ENCODE results near the gene GCAT. TPM values are rescaled to one million over a fixed set of nuclear protein-coding genes. Genes with fewer than 3 reads are reported as not detected.

GCAT gene
- total RNA-seq, 1 donor from 2014 or later: 25.5 TPM

DNA sequence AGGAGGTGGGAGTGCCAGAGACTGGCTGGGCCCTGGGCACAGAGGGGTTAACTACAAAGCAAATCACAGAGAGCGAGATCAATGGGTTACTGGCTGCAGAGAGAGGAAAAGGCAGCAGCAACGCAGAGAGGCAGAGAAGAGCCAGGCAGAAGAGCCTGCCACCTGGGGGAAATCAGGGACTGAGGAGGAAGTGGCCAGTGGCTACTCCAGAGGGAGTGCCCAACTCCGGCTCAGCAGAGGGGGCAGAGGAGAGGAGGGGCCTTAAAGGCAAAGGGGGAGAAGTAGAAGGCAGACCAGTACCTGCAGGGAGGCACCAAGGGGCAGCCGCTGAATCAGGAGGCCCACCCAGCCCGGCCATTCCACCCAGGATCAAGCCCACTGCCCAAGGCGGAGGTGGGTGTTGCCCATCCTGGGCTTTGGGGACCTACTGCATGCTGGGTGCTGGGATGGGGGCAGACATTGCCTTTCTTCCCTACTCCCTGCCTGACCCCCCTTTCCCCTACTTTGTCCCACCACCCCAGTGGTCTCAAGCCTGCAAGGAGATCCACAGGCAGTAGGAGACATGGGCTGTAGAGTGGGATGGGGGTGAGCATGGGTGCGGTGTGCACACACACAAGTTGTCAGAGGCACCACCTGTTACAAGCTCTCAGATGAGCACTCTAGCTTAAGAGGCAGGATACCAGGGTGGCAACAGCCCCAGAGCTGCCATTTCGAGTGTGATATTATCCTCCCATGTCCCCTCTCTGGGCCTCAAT, 14.5 kb downstream of the GCAT start:
- peaks cover 3% of the 10 kb centered on the region for H3K36me3 Mint-ChIP-seq (ENCODE audit: low read depth)
- H3K4me1 Mint-ChIP-seq (ENCODE audit: low read depth): peaks cover 16% of the 10 kb centered on the region
- intact Hi-C loops (cut with micrococcal nuclease): no loop called here
- no peak for DNase-seq (ENCODE audit: low spot score)
- no peak overlapping the region for H3K27ac Mint-ChIP-seq
- H3K9me3 Mint-ChIP-seq: no peaks in the 10 kb centered on the region
- H3K27me3 Mint-ChIP-seq (ENCODE audit: low read depth): peaks cover 34% of the 10 kb centered on the region
- no peak overlapping the region for H3K4me3 Mint-ChIP-seq (ENCODE audit: low read depth)

DNA sequence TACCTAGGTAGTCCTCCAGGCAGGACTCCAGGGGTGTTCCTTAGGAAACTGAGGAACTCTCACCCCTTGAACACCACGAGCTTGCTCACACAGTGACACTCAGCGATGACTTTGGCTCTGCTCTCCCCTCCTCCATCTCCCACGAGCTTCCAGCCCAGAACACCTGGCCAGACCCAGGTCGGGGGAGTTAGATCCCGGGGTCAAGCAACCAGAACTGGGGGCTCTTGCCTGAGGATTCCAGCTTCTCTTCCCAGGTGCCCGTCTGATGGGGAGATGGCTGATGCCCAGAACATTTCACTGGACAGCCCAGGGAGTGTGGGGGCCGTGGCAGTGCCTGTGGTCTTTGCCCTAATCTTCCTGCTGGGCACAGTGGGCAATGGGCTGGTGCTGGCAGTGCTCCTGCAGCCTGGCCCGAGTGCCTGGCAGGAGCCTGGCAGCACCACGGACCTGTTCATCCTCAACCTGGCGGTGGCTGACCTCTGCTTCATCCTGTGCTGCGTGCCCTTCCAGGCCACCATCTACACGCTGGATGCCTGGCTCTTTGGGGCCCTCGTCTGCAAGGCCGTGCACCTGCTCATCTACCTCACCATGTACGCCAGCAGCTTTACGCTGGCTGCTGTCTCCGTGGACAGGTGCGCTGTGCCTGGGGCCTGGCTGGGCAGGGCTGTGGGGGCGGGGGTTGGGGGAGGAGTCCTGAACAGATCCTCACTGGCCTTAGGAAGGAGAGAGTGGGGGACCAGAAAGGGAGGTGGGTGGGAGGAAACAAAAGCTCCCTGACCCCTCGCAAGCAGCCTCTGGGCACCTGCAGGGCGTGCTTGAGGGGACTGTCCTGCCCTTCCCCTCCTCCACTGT, 15.6 kb downstream of the GCAT start, which contains the start of gene GALR3:
Gene GALR3 (plus strand): TSS at position 249 of the 852 bp plus-strand sequence. CDS start 25 bp downstream, at position 274.
- intact Hi-C loops (cut with micrococcal nuclease): no loop called here
- Mint-ChIP-seq H3K27ac (no peak within 1 kb of the TSS), H3K27me3 (ENCODE audit: low read depth) (peaks cover 34% of the 10 kb centered on the region), H3K4me1 (ENCODE audit: low read depth) (peaks cover 8% of the 10 kb centered on the region), H3K9me3 (no peaks in the 10 kb centered on the region), H3K4me3 (ENCODE audit: low read depth) (peak within 1 kb of the TSS; percentile 58), H3K36me3 (ENCODE audit: low read depth) (peaks cover 3% of the 10 kb centered on the region)
- no peak for DNase-seq (ENCODE audit: low spot score)

DNA sequence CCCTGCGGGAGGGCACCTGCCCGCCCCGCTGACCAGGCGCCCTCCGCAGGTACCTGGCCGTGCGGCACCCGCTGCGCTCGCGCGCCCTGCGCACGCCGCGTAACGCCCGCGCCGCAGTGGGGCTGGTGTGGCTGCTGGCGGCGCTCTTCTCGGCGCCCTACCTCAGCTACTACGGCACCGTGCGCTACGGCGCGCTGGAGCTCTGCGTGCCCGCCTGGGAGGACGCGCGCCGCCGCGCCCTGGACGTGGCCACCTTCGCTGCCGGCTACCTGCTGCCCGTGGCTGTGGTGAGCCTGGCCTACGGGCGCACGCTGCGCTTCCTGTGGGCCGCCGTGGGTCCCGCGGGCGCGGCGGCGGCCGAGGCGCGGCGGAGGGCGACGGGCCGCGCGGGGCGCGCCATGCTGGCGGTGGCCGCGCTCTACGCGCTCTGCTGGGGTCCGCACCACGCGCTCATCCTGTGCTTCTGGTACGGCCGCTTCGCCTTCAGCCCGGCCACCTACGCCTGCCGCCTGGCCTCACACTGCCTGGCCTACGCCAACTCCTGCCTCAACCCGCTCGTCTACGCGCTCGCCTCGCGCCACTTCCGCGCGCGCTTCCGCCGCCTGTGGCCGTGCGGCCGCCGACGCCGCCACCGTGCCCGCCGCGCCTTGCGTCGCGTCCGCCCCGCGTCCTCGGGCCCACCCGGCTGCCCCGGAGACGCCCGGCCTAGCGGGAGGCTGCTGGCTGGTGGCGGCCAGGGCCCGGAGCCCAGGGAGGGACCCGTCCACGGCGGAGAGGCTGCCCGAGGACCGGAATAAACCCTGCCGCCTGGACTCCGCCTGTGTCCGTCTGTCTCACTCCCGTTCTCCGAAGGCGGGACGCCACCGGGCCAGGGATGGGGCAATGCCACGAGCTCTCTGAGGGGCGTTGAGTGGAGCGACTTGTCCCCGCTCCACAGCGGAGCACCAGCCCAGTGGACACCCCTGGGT, 17.2 kb downstream of the GCAT start:
- peaks cover 28% of the 10 kb centered on the region for H3K27me3 Mint-ChIP-seq (ENCODE audit: low read depth)
- H3K9me3 Mint-ChIP-seq: no peaks in the 10 kb centered on the region
- peaks cover 5% of the 10 kb centered on the region for H3K4me1 Mint-ChIP-seq (ENCODE audit: low read depth)
- peak overlapping the region; percentile 74 for H3K4me3 Mint-ChIP-seq (ENCODE audit: low read depth)
- intact Hi-C loops (cut with micrococcal nuclease): no loop called here
- H3K36me3 Mint-ChIP-seq (ENCODE audit: low read depth): peaks cover 7% of the 10 kb centered on the region
- no peak overlapping the region for H3K27ac Mint-ChIP-seq
- DNase-seq (ENCODE audit: low spot score): no peak

DNA sequence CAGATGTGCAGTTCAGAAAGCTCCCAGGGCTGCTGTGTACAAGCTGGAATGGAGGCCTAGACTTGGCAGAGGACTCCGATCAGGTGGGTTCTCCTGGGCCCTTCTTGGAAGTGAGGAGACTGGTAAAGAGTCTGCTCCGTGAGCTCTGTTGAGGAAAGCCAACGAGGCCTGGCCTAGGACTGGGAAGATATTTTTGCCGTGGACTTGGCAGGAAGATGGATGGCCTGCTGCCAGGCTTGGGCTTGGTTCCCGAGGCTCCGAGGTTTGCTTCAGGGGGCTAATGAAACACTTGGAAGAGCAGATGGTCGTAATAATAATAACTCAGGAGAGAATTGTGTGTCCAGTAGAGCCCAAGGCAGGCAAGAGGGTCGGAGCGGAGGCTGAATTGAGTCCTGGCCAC, 19.3 kb downstream of the GCAT start:
- no peak for DNase-seq (ENCODE audit: low spot score)
- peaks cover 12% of the 10 kb centered on the region for H3K36me3 Mint-ChIP-seq (ENCODE audit: low read depth)
- H3K27me3 Mint-ChIP-seq (ENCODE audit: low read depth): peaks cover 14% of the 10 kb centered on the region
- H3K27ac Mint-ChIP-seq: no peak overlapping the region
- intact Hi-C loops (cut with micrococcal nuclease): no loop called here
- H3K4me3 Mint-ChIP-seq (ENCODE audit: low read depth): no peak overlapping the region
- H3K9me3 Mint-ChIP-seq: no peaks in the 10 kb centered on the region
- peaks cover 5% of the 10 kb centered on the region for H3K4me1 Mint-ChIP-seq (ENCODE audit: low read depth)

DNA sequence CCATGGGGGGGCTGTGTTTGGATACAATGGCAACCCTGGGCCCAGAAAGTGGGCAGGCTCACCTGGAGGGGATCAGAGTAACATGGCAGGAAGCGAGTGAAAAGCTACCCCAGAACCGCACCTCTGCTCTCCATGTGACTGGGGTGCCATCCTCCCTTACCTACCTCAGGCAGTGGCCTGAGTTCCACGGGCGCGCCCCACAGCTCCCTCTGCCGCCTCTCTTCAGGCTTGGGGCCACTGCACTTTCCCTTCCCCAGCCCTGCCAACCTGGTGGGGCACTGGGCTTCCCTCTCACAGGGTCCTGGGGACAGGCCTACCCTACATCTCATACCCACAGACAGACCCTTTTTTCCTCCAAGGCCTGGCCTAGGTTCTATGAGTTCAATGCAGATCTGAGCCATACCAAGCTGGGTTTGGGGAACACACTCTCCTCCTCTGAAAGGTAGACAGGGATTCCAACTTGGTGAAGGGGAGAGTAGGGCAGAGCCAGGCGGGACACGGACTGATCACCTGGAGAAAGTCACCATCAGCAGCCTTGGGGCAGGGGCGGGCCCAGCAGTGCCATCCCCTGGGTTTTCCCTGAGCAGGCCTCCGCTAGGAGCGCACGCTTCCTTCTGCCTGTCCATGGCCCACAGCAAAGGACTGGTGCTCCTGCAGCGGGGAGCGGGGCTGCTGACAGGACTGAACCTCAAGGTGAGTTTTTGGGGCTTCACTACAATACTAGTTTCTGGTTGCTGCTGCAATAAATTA, 22.5 kb downstream of the GCAT start:
- no peaks in the 10 kb centered on the region for H3K9me3 Mint-ChIP-seq
- H3K27ac Mint-ChIP-seq: no peak overlapping the region
- DNase-seq (ENCODE audit: low spot score): no peak
- H3K4me3 Mint-ChIP-seq (ENCODE audit: low read depth): no peak overlapping the region
- peaks cover 2% of the 10 kb centered on the region for H3K27me3 Mint-ChIP-seq (ENCODE audit: low read depth)
- intact Hi-C loops (cut with micrococcal nuclease): no loop called here
- H3K36me3 Mint-ChIP-seq (ENCODE audit: low read depth): peaks cover 28% of the 10 kb centered on the region
- peaks cover 2% of the 10 kb centered on the region for H3K4me1 Mint-ChIP-seq (ENCODE audit: low read depth)

DNA sequence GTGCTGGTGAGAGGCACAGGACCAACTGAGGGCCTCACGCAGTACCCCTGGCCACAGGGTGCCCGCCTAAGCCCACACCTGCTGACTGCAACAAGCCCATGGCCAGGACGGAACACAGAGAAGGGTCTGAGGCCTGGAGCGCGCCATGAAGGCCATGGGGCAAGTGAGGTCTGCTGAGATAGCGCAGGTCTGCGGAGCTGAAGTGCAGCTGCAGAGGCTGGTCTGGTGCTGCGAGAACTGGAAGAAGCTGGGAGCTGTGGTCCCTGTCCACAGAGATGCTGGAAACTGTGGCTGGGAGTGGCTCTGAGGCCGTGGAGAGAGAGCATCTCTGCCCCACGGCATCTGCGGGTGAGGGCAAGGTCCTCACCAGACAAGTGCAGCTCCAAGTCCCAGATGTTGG, 23.7 kb downstream of the GCAT start:
- intact Hi-C loops (cut with micrococcal nuclease): no loop called here
- Mint-ChIP-seq H3K9me3 (no peaks in the 10 kb centered on the region), H3K27ac (no peak overlapping the region), H3K4me3 (ENCODE audit: low read depth) (no peak overlapping the region), H3K27me3 (ENCODE audit: low read depth) (no peaks in the 10 kb centered on the region), H3K36me3 (ENCODE audit: low read depth) (peaks cover 28% of the 10 kb centered on the region), H3K4me1 (ENCODE audit: low read depth) (no peaks in the 10 kb centered on the region)
- DNase-seq (ENCODE audit: low spot score): no peak

DNA sequence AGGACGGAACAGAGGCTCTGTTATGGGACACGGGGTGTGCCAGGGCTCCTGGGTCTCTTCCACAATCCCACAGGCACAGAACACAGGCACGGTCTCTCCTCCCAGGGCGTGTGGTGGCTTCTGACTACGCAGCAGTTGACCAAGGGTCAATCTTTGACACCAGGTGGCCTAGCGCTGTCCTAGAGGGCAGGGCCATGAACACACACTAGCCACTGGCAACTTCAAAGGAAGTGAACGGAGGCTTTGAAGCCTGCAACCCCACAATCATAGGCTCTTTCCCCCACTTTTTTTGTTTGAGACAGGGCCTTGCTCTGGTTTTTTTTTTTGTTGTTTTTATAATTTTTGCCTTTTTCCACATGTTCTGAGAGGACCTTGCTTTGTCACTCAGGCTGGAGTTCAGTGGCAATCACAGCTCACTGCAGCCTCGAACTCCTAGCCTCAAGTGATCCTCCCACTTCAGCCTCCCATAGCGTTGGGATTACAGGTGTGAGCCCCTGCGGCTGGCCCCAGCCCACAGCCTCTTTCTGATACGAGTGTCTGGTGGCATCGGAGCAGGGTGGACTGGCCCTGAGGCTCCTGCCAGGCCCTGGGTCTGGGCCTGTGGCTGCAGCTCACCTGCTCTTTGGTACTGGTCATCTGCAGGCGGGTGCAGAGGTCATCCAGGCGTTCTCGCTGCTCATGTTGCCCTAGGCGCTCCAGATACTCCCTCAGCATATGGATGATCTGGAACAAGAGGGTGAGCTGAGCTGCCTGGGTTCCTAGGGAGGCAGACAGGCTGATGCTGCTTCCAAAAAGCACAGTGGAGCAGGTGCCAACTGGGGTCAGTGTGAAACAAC, 24.5 kb downstream of the GCAT start:
- no peaks in the 10 kb centered on the region for H3K4me1 Mint-ChIP-seq (ENCODE audit: low read depth)
- no peak for DNase-seq (ENCODE audit: low spot score)
- peaks cover 28% of the 10 kb centered on the region for H3K36me3 Mint-ChIP-seq (ENCODE audit: low read depth)
- intact Hi-C loops (cut with micrococcal nuclease): no loop called here
- no peak overlapping the region for H3K4me3 Mint-ChIP-seq (ENCODE audit: low read depth)
- no peak overlapping the region for H3K27ac Mint-ChIP-seq
- no peaks in the 10 kb centered on the region for H3K27me3 Mint-ChIP-seq (ENCODE audit: low read depth)
- no peaks in the 10 kb centered on the region for H3K9me3 Mint-ChIP-seq

DNA sequence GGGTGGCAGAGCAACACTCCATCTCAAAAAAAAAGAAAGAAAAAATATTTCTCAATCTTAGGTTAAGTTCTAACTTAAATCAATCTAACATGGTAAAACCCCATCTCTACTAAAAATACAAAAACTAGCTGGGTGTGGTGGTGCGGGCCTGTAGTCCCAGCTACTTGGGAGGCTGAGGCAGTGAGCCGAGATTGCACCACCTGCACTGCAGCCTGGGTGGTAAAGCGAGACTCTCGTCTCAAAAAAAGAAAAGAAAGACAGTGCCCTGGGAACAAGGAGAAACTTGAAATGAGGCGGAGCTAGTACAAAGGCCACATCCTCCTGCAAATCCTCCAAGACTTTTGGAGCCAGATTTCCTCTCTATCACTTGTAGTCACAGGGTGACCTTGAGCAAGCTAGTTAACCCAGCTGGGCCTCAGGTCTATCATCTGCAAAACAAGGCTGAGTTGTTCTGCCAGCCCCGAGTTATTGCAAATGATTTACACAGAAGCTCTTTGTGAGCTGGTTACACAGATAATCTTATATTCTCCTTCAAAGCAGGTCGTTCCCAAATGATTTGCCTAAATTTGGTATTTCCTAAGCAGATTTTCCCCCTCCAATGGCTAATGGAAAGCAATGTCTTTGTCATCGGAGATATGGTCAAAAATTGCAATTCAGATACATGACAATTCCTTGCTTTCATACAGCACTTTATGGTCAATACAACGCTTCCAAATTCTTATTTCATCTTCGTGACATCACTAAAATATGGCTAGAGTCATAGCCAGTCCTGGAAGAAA, 34.5 kb downstream of the GCAT start:
- H3K4me1 Mint-ChIP-seq (ENCODE audit: low read depth): peaks cover 14% of the 10 kb centered on the region

DNA sequence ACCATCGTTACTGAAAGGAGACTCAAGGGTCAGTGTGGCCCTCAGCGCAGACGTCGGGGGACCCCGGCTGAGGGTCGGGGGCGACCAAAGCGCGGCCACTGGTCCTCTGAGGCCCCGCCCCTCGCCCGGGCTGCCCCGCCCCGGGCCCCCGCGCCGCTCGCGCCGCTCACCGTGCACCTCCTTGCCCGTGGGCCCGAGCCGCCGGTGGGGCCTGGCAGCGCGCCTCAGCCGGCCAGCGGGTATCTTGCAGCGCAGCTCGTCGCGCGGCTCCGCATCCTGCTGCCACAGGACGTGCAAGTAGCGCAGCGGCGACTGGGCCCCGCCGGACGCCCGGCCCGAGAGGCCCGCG, 36.0 kb downstream of the GCAT start:
- Mint-ChIP-seq H3K4me1 (ENCODE audit: low read depth) (peaks cover 23% of the 10 kb centered on the region), H3K27ac (peak overlapping the region; percentile 88), H3K36me3 (ENCODE audit: low read depth) (peaks cover 32% of the 10 kb centered on the region), H3K27me3 (ENCODE audit: low read depth) (no peaks in the 10 kb centered on the region), H3K9me3 (no peaks in the 10 kb centered on the region), H3K4me3 (ENCODE audit: low read depth) (peak overlapping the region; percentile 87)
- DNase-seq (ENCODE audit: low spot score): peak; percentile 58
- intact Hi-C loops (cut with micrococcal nuclease): loop anchor here (2.0 to 10.0 kb wide), 5 partner anchors 27 to 236 kb away; partner anchors contain the start of genes GCAT, GGA1 and LGALS1

More for the DNA sequence above, 34.5 kb downstream of the GCAT start:
- Mint-ChIP-seq H3K9me3 (no peaks in the 10 kb centered on the region), H3K4me3 (ENCODE audit: low read depth) (peak overlapping the region; percentile 87), H3K27me3 (ENCODE audit: low read depth) (no peaks in the 10 kb centered on the region), H3K27ac (peak overlapping the region; percentile 46), H3K36me3 (ENCODE audit: low read depth) (peaks cover 28% of the 10 kb centered on the region)
- DNase-seq (ENCODE audit: low spot score): no peak
- intact Hi-C loops (cut with micrococcal nuclease): loop anchor here (5.0 to 10.0 kb wide), 4 partner anchors 35 to 235 kb away; partner anchors contain the start of genes GCAT, GGA1 and LGALS1

DNA sequence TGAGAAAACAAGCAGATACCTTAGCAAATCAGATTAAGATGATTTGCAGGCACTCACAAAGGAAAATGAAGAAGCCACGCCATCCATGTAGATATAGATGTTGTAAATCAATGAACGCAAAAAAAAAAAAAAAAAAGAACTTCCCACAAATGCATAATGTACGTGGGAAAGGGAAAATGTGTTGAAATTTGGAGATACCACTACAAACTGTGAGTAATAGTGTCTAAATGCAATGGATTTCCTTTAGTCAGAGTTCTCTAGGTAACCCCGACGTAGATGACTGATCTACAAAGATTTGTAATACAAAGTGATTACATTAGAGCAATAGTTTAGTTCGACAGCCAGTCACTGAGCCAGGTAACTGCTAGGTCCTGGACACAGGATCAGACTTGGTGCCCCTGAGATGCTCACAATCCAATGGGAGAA, 37.2 kb downstream of the GCAT start:
- H3K4me3 Mint-ChIP-seq (ENCODE audit: low read depth): peak overlapping the region; percentile 77
- H3K36me3 Mint-ChIP-seq (ENCODE audit: low read depth): peaks cover 38% of the 10 kb centered on the region
- H3K27ac Mint-ChIP-seq: no peak overlapping the region
- H3K4me1 Mint-ChIP-seq (ENCODE audit: low read depth): peaks cover 27% of the 10 kb centered on the region
- H3K9me3 Mint-ChIP-seq: no peaks in the 10 kb centered on the region
- no peak for DNase-seq (ENCODE audit: low spot score)
- H3K27me3 Mint-ChIP-seq (ENCODE audit: low read depth): no peaks in the 10 kb centered on the region
- intact Hi-C loops (cut with micrococcal nuclease): loop anchor here (2.0 to 10.0 kb wide), 5 partner anchors 28 to 238 kb away; partner anchors contain the start of genes GCAT, GGA1 and LGALS1
